GM12801 (cell line): ENCODE data around the gene RGMA.

Experiments
- CTCF ChIP-seq: IDR thresholded peaks from one replicate; pipeline ENCODE4 v1.5.1; 2011; ENCODE audit warnings: control low read depth; ENCODE audit not compliant: insufficient read length; ENCODE audit errors: extremely low read depth

RGMA gene

GRCh38 chr15:93066834-93067648 is 22.0 kb downstream of the RGMA start:
- TF ChIP-seq CTCF, result no peak

- no peak for TF ChIP-seq CTCF
Observed at GRCh38 chr15:93066224-93066681, 22.8 kb downstream of the RGMA start.

GRCh38 chr15:93065641-93066045 is 23.4 kb downstream of the RGMA start:
- TF ChIP-seq CTCF, result no peak

- TF ChIP-seq CTCF, result no peak
Observed at GRCh38 chr15:93063796-93064690, 25.0 kb downstream of the RGMA start.

- no peak for TF ChIP-seq CTCF
Observed at GRCh38 chr15:93063262-93063671, 25.7 kb downstream of the RGMA start.

GRCh38 chr15:93060336-93061248 is 28.4 kb downstream of the RGMA start:
- no peak for TF ChIP-seq CTCF
